Lower leg skin (tissue), 3 donors: ENCODE results near the gene CASK.

Experiments
- CTCF ChIP-seq, 3 donors: fragments of 450-650 bp; IDR thresholded peaks; one replicate each; pipeline ENCODE4 v1.5.1; 2016; ENCODE audit warnings: antibody characterized with exemption in 3 of 3, mild to moderate bottlenecking in 3 of 3, moderate library complexity in 2 of 3
- POLR2A ChIP-seq, 2 donors: fragments of 450-650 bp; IDR thresholded peaks; one replicate each; pipeline ENCODE4 v1.6.1; 2016 to 2017; ENCODE audit warnings: antibody characterized with exemption in 2 of 2, mild to moderate bottlenecking in 1 of 2, moderate library complexity in 1 of 2

- no peak for TF ChIP-seq POLR2A (IDR thresholded peaks at IDR 0.05)
- TF ChIP-seq CTCF (IDR thresholded peaks at IDR 0.05) = no peak
Measured at GRCh38 chrX:41796046-41796445, 127.3 kb downstream of the CASK start.
